Loucy (cell line): ENCODE measurements around the gene TJP3.

Experiments
- H2AFZ ChIP-seq: fragments of 200-600 bp; sonication (generic); 2 replicates; pipeline ENCODE4 v1.6.0; 2016; ENCODE audit warnings: antibody characterized with exemption, mild to moderate bottlenecking, low read length, moderate library complexity
- H3F3A ChIP-seq: fragments of 200-600 bp; 2 replicates; pipeline ENCODE4 v1.6.0; 2016; ENCODE audit warnings: antibody characterized with exemption, low read depth, mild to moderate bottlenecking
- H3K27me3 ChIP-seq: fragments of 200-600 bp; sonication (generic); 2 replicates; pipeline ENCODE4 v1.6.1; 2014; ENCODE audit warnings: low read length, mild to moderate bottlenecking; ENCODE audit not compliant: insufficient read depth, poor library complexity, severe bottlenecking
- H3K36me3 ChIP-seq: fragments of 200-600 bp; sonication (generic); 2 replicates; pipeline ENCODE4 v1.6.1; 2016; ENCODE audit warnings: low read length; ENCODE audit not compliant: insufficient read depth
- H3K4me1 ChIP-seq: fragments of 200-600 bp; sonication (generic); 2 replicates; pipeline ENCODE4 v1.5.1; 2014; ENCODE audit warnings: low read length, mild to moderate bottlenecking; ENCODE audit not compliant: insufficient read depth, poor library complexity, severe bottlenecking
- H3K4me2 ChIP-seq: fragments of 200-600 bp; sonication (generic); 2 replicates; pipeline ENCODE4 v1.6.0; 2014; ENCODE audit warnings: antibody characterized with exemption, low read length, low read depth, mild to moderate bottlenecking; ENCODE audit not compliant: poor library complexity, severe bottlenecking
- H3K4me3 ChIP-seq: fragments of 200-600 bp; sonication (generic); 2 replicates; pipeline ENCODE4 v1.5.1; 2014; ENCODE audit warnings: low read length, mild to moderate bottlenecking, mixed read lengths; ENCODE audit not compliant: poor library complexity, severe bottlenecking
- H3K79me2 ChIP-seq: fragments of 200-600 bp; sonication (generic); 2 replicates; pipeline ENCODE4 v1.6.1; 2014; ENCODE audit warnings: low read length; ENCODE audit not compliant: insufficient read depth
- H3K9ac ChIP-seq: fragments of 200-600 bp; sonication (generic); 2 replicates; pipeline ENCODE4 v1.6.0; 2014; ENCODE audit warnings: mild to moderate bottlenecking, low read depth, low read length, moderate library complexity; ENCODE audit not compliant: poor library complexity, severe bottlenecking
- H3K9me2 ChIP-seq: fragments of 200-600 bp; sonication (generic); replicated peaks from 2 replicates; pipeline ENCODE4 v1.6.1; 2016; ENCODE audit warnings: low read depth, low read length, mixed read lengths
- H3K9me3 ChIP-seq: fragments of 200-600 bp; sonication (generic); 2 replicates; pipeline ENCODE4 v1.6.1; 2014; ENCODE audit warnings: mild to moderate bottlenecking, antibody characterized with exemption, low read length, low read depth; ENCODE audit not compliant: insufficient read depth
- H4K20me1 ChIP-seq: fragments of 200-600 bp; sonication (generic); 2 replicates; pipeline ENCODE4 v1.6.0; 2014; ENCODE audit warnings: antibody characterized with exemption, low read length, mild to moderate bottlenecking; ENCODE audit not compliant: insufficient read depth, poor library complexity, severe bottlenecking
- EZH2phosphoT487 ChIP-seq: fragments of 200-600 bp; IDR thresholded peaks from 2 replicates; pipeline ENCODE4 v1.6.1; 2018; ENCODE audit warnings: antibody characterized with exemption, mild to moderate bottlenecking, moderate library complexity, borderline replicate concordance
- TF ChIP-seq, protein P1 (sequence below): fragments of 200-600 bp; sonication (generic); conservative IDR thresholded peaks from 2 replicates; pipeline ENCODE4 v1.5.1; 2014; ENCODE audit warnings: mild to moderate bottlenecking, antibody characterized with exemption, low read length

TJP3 gene

DNA sequence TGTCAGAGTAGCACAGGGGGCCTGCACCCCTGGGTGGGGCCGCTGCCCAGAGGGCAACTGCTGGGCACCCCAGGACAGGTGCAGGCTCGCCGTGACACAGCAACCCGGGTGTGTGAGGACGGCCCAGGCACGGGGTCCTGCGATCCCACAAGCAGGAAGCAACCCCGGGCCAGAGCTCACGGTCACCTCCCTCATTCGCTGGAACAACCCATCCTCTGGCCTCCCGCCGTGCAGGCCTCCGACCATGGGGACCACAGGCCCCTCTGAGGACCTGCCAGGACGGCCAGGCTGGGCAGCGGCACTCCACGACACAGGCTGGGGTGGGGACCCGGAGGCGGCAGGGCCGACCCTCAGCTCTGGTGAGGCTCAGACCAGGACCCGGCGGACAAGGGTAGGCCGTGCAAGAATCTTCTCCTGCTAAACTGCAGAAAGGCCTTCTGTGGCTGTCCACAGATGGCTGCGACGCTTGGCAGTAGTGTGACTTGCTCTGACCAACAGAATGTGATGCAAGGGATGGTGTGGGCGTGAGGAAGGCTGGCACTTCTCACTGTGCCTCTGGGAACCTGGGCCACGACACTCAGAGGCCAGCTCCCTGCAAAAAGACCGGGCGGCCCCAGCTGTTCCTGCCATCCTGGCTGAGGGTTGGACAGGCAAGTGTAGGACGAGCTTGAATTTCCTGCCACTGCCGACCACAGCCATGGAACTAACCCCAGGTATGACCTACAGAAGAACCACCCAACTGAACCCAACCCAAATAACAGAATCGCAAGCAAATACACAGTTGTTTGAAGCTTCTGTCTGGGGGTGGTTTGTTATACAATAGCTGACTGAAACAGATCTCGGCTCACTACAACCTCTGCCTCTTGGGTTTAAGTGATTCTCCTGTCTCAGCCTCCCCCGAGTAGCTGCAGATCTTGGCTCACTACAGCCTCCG lies 34.4 kb upstream of the TJP3 start:
- H3K27me3 ChIP-seq: no peaks in the 10 kb centered on the region
- H3K9me3 ChIP-seq: no peaks in the 10 kb centered on the region
- TF ChIP-seq EZH2phosphoT487: no peak
- TF ChIP-seq, protein P1, sequence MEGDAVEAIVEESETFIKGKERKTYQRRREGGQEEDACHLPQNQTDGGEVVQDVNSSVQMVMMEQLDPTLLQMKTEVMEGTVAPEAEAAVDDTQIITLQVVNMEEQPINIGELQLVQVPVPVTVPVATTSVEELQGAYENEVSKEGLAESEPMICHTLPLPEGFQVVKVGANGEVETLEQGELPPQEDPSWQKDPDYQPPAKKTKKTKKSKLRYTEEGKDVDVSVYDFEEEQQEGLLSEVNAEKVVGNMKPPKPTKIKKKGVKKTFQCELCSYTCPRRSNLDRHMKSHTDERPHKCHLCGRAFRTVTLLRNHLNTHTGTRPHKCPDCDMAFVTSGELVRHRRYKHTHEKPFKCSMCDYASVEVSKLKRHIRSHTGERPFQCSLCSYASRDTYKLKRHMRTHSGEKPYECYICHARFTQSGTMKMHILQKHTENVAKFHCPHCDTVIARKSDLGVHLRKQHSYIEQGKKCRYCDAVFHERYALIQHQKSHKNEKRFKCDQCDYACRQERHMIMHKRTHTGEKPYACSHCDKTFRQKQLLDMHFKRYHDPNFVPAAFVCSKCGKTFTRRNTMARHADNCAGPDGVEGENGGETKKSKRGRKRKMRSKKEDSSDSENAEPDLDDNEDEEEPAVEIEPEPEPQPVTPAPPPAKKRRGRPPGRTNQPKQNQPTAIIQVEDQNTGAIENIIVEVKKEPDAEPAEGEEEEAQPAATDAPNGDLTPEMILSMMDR: no peak
- no peaks in the 10 kb centered on the region for H3K9me2 ChIP-seq
- no peaks in the 10 kb centered on the region for H3K4me1 ChIP-seq
- H3K4me3 ChIP-seq: no peak overlapping the region
- H3F3A ChIP-seq: no peaks in the 10 kb centered on the region
- no peak overlapping the region for H3K4me2 ChIP-seq
- H3K9ac ChIP-seq: no peak overlapping the region
- H2AFZ ChIP-seq: no peak overlapping the region
- H3K79me2 ChIP-seq: no peaks in the 10 kb centered on the region
- H4K20me1 ChIP-seq: no peaks in the 10 kb centered on the region
- H3K36me3 ChIP-seq: no peaks in the 10 kb centered on the region

DNA sequence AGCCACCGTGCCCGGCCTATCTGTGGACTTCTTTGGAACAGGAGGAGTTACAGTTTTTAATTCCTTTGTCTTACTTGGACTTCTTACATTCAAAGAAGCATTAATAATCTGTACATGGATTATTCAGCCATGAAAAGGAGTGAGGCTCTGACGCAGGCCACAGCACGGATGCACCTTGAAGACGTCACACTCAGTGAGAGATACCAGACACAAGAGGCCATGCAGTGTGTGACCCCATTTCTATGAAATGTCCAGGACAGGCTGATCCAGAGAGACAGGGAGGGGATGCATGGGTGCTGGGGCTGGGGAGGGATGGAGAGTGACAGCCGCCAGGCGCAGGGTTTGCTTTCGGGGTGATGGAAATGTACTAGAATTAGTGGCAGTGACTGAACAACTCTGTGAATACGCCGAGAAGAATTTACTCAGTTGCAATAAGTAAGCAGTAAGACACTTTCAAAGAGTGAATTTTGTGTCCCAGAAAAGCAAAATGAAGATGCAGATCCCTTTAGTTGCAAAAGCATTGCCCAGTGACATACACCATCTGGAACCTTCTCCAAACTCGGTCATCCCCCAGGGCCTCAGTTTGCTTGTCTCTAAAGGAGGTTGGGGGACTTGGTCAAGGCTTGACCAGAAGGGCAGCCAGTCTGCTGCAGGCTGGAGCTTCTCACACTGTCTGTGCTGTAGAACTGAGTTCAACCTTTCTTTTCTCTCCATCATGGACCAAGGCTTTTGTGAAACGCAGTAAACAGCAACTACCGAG lies 33.2 kb upstream of the TJP3 start:
- H2AFZ ChIP-seq: no peak overlapping the region
- no peaks in the 10 kb centered on the region for H4K20me1 ChIP-seq
- H3K79me2 ChIP-seq: no peaks in the 10 kb centered on the region
- no peaks in the 10 kb centered on the region for H3K4me1 ChIP-seq
- TF ChIP-seq EZH2phosphoT487: no peak
- TF ChIP-seq, protein P1: no peak
- no peak overlapping the region for H3K4me3 ChIP-seq
- no peaks in the 10 kb centered on the region for H3F3A ChIP-seq
- no peaks in the 10 kb centered on the region for H3K9me3 ChIP-seq
- no peak overlapping the region for H3K4me2 ChIP-seq
- H3K9ac ChIP-seq: no peak overlapping the region
- no peaks in the 10 kb centered on the region for H3K27me3 ChIP-seq
- H3K9me2 ChIP-seq: no peaks in the 10 kb centered on the region
- no peaks in the 10 kb centered on the region for H3K36me3 ChIP-seq

DNA sequence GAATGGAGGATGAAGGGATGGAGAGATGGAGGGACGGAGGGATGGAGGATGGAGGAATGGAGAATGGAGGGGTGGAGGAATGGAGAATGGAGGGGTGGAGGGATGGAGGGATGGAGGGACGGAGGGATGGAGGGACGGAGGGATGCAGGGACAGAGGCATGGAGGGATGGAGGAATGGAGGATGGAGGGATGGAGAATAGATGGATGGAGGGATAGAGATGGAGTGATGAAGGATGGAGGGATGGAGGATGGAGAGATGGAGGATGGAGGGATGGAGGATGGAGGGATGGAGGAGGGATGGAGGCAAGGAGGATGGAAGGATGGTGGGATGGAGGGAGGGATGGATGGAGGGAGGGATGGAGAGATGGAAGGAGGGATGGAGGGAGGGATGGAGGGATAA lies 30.0 kb upstream of the TJP3 start:
- no peaks in the 10 kb centered on the region for H3K9me2 ChIP-seq
- no peaks in the 10 kb centered on the region for H3K27me3 ChIP-seq
- H3K4me3 ChIP-seq: no peak overlapping the region
- H4K20me1 ChIP-seq: no peaks in the 10 kb centered on the region
- no peaks in the 10 kb centered on the region for H3K79me2 ChIP-seq
- H3K9ac ChIP-seq: no peak overlapping the region
- H2AFZ ChIP-seq: no peak overlapping the region
- no peaks in the 10 kb centered on the region for H3K36me3 ChIP-seq
- TF ChIP-seq, protein P1: no peak
- TF ChIP-seq EZH2phosphoT487: no peak
- H3K9me3 ChIP-seq: no peaks in the 10 kb centered on the region
- no peaks in the 10 kb centered on the region for H3K4me1 ChIP-seq
- no peaks in the 10 kb centered on the region for H3F3A ChIP-seq
- H3K4me2 ChIP-seq: no peak overlapping the region
